Measurements from ENCODE around the gene RAI1.

DNA sequence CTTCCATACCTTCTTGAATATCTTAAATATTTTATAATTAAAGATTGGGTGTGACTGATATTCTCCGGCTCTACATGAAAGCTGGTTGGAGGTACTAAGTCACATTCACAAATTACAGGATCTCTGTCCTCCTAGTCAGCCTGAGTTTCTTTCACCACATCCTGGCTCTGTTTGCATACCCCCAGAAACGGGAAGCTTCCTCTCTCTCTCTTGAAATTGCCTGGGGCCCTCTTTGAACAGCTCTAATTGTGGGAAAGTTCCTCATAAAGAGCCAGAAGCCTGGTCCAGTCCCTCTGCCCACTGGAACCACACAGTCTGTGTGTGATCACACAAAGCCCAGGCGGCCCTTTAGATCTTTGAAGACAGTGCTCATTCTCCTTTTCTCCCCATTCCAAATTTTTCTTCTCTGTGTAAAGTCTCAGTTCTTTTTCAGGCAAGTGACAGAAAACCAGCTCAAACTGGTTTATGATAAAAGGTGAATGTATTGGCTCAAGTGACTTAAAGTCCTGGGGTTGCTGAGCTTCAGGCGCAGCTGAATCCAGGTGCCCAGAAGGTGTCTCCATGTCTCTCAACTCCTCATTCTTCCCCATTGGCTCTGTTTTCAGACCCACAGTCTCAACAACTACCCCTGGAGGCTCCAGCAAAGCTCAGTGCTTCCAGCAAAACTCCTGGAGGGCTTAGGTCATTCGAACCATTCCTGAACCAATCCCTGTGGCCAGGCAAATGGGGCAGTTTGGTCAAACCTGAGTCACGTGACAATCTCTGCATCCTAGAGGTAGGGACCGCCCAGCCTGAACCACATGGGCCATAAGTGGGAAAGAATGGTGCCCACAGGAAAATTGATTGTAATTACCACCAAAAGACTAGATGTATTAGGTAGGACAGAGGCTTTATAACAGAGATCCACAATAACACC lies 8.5 kb upstream of the RAI1 start:
- TF ChIP-seq POLR2AphosphoS5 (IDR thresholded peaks at IDR 0.05; ENCODE audit: low read depth, low read length) (no peak), POLR2A (IDR thresholded peaks at IDR 0.05; ENCODE audit: low read depth, low read length) (no peak)
